Left lung (tissue), 10 donors: Measurements from ENCODE around the gene GMNN. TPM values are rescaled to one million over a fixed set of nuclear protein-coding genes. Genes with fewer than 3 reads are reported as not detected.

Source experiments
- ATAC-seq: fragments of 200-7000 bp; cut with Tn5 transposase; one replicate; pipeline ENCODE4 v1.9.1; 2020; ENCODE audit warnings: moderate library complexity
- DNase-seq, 4 donors: peaks; one replicate each; pipeline ENCODE4 v3.0.0-alpha.2; 2013 to 2020
- H3K27ac ChIP-seq, 2 donors: fragments of 200-600 bp; sonication (generic) in 1 of 2; one replicate each; pipeline versions ENCODE4 v1.5.0 to v1.8.0; 2020 to 2021
- H3K27me3 ChIP-seq, 2 donors: fragments of 200-600 bp; sonication (generic) in 1 of 2; one replicate each; pipeline versions ENCODE4 v1.5.0 to v1.8.0; 2020 to 2021
- H3K36me3 ChIP-seq, 2 donors: fragments of 200-600 bp; sonication (generic) in 1 of 2; one replicate each; pipeline versions ENCODE4 v1.5.0 to v1.8.0; 2020 to 2021
- H3K4me1 ChIP-seq, 2 donors: fragments of 200-600 bp; one replicate each; pipeline ENCODE4 v1.8.0; 2021
- H3K4me3 ChIP-seq, 2 donors: fragments of 200-600 bp; sonication (generic) in 1 of 2; one replicate each; pipeline versions ENCODE4 v1.5.0 to v1.8.0; 2020 to 2021; ENCODE audit warnings: mild to moderate bottlenecking in 1 of 2
- H3K9me3 ChIP-seq, 2 donors: fragments of 200-600 bp; sonication (generic) in 1 of 2; one replicate each; pipeline versions ENCODE4 v1.5.0 to v1.8.0; 2020 to 2021
- CTCF ChIP-seq, 2 donors: fragments of 200-600 bp; sonication (generic) in 1 of 2; IDR thresholded peaks; one replicate each; pipeline versions ENCODE4 v1.5.0 to v1.8.0; 2021; ENCODE audit warnings: antibody characterized with exemption in 2 of 2
- intact Hi-C, 2 donors: fragments of 100-400 bp; cut with DNase I; formaldehyde crosslinking; loops; one replicate each; pipeline versions ENCODE4 v1.11.2 to v1.14.2; 2022
- polyA plus RNA-seq, 6 donors: library from polyadenylated mRNA; unstranded; fragments of 120-200 nt; gene quantifications; one replicate each; pipeline ENCODE4 v1.2.1, GENCODE V29; 2013; ENCODE audit not compliant: insufficient read length in 6 of 6
- total RNA-seq, 2 donors: library from RNA; stranded (reverse); fragmentation: NEBNext Ultra II Directional; extraction: Animal tissue kit (Norgen Biotek cat#: 25700); gene quantifications; one replicate each; pipeline ENCODE4 v1.2.1, GENCODE V29; 2021
- donor health status: DM: no; HTN: yes; CAD: no.
- donor health status: DM: no; HTN: no; CAD: no.

GMNN gene
- total and polyA plus RNA-seq, 8 donors = 19.6 to 44.3 (median 36.6) TPM

- no peak overlapping the region for H3K27ac ChIP-seq
- peak; percentile 22 to 57 for TF ChIP-seq CTCF (IDR thresholded peaks at IDR 0.05)
- intact Hi-C loops = loop anchor here in 1 of 2 donors (10.0 kb wide), 1 partner anchor 182 kb away; no protein-coding TSS in a partner anchor
- no peaks in the 10 kb centered on the region for H3K4me1 ChIP-seq
- peak; percentile 80 for ATAC-seq
- DNase-seq = no peak
- H3K27me3 ChIP-seq = no peaks in the 10 kb centered on the region
- H3K36me3 ChIP-seq = no peaks in the 10 kb centered on the region
- H3K4me3 ChIP-seq = no peak overlapping the region
- no peaks in the 10 kb centered on the region for H3K9me3 ChIP-seq
These were observed 7.9 kb upstream of the GMNN start for GRCh38 chr6:24766680-24767462.

DNA sequence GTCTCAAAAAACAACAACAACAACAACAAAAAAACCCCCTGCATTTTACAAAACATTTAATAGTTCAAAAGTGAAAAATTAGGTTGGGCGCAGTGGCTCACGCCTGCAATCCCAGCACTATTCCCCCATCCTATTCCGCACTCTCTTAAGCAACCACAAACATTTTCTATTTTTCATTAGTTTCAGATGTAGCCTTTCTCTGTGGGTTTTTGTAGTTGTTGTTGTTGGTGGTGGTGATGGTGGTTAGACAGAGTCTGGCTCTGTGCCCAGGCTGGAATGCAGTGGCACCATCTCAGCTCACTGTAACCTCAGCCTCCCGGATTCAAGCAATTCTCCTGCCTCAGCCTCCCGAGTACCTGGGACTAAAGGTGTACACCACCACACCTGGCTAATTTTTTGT is 6.4 kb upstream of the GMNN start:
- intact Hi-C loops = loop anchor here in 1 of 2 donors (10.0 kb wide), 1 partner anchor 184 kb away; no protein-coding TSS in a partner anchor
- Histone ChIP-seq H3K27me3 (no peaks in the 10 kb centered on the region), H3K9me3 (no peaks in the 10 kb centered on the region), H3K4me1 (no peaks in the 10 kb centered on the region), H3K27ac (no peak overlapping the region), H3K36me3 (no peaks in the 10 kb centered on the region), H3K4me3 (no peak overlapping the region)
- TF ChIP-seq CTCF (IDR thresholded peaks at IDR 0.05) = no peak
- DNase-seq (no peak), ATAC-seq (no peak)

GRCh38 chr6:24775520-24776058 is 852 bp downstream of the GMNN start:
- H3K36me3 ChIP-seq = no peaks in the 10 kb centered on the region
- no peak for TF ChIP-seq CTCF (IDR thresholded peaks at IDR 0.05)
- peaks cover 13 to 35% of the 10 kb centered on the region in 2 donors for H3K4me1 ChIP-seq
- no peak for DNase-seq
- intact Hi-C loops = no loop called here
- H3K27ac ChIP-seq = peak overlapping the region; percentile 90 to 94
- H3K4me3 ChIP-seq = peak overlapping the region; percentile 86 to 98
- no peaks in the 10 kb centered on the region for H3K27me3 ChIP-seq
- no peaks in the 10 kb centered on the region for H3K9me3 ChIP-seq
- ATAC-seq = peak; percentile 7

DNA sequence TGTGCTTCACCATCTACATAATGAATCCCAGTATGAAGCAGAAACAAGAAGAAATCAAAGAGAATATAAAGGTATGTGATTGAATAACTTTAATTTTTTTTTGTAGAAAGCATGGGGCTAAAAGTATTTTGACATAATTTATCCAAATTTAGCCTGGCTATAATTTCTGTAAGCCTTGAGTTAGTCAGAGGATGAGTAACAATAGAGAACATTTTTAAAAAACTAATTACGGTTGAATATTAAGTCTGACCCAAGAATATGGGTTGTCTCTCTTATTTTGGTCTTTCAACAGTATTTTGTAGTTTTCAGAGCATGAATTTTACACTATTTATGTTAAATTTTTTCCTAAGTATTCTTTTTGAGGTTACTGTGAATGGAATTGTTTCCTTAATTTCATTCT is 2.5 kb downstream of the GMNN start:
- Histone ChIP-seq H3K27me3 (no peaks in the 10 kb centered on the region), H3K36me3 (peaks cover 0 to 10% of the 10 kb centered on the region in 2 donors), H3K4me3 (no peak overlapping the region), H3K9me3 (no peaks in the 10 kb centered on the region), H3K4me1 (peaks cover 13 to 35% of the 10 kb centered on the region in 2 donors), H3K27ac (no peak overlapping the region)
- intact Hi-C loops = no loop called here
- DNase-seq (no peak), ATAC-seq (no peak)
- TF ChIP-seq CTCF (IDR thresholded peaks at IDR 0.05) = no peak

- intact Hi-C loops = no loop called here
- H3K4me1 ChIP-seq = peaks cover 13 to 35% of the 10 kb centered on the region in 2 donors
- ATAC-seq (no peak), DNase-seq (no peak)
- TF ChIP-seq CTCF (IDR thresholded peaks at IDR 0.05) = no peak
- H3K36me3 ChIP-seq = peaks cover 0 to 19% of the 10 kb centered on the region in 2 donors
- no peak overlapping the region for H3K27ac ChIP-seq
- no peaks in the 10 kb centered on the region for H3K27me3 ChIP-seq
- H3K9me3 ChIP-seq = no peaks in the 10 kb centered on the region
- no peak overlapping the region for H3K4me3 ChIP-seq
These were observed 3.4 kb downstream of the GMNN start for GRCh38 chr6:24778121-24778520.
